H1 (cell line): Measurements from ENCODE around the gene PREX1. TPM values are rescaled to one million over a fixed set of nuclear protein-coding genes. Genes with fewer than 3 reads are reported as not detected.

Experiments used
- CHD7 ChIP-seq: fragments of 300-600 bp; sonication (generic); IDR thresholded peaks from 2 replicates; pipeline ENCODE4 v1.7.1; 2012; ENCODE audit warnings: low read length, moderate library complexity, mild to moderate bottlenecking, inconsistent platforms; ENCODE audit not compliant: insufficient replicate concordance
- EGR1 ChIP-seq: IDR thresholded peaks from 2 replicates; pipeline ENCODE4 v1.6.1; 2011; ENCODE audit warnings: low read depth, low read length, borderline replicate concordance
- POLR2AphosphoS5 ChIP-seq: IDR thresholded peaks from 2 replicates; pipeline ENCODE4 v1.6.1; 2011; ENCODE audit warnings: low read depth, low read length
- SIN3A ChIP-seq, 2 experiments: IDR thresholded peaks in 1 of 2; conservative IDR thresholded peaks in 1 of 2; 2 replicates each; pipeline ENCODE4 v1.6.1; 2011 to 2012; ENCODE audit warnings: low read length in 2 of 2, improper control_type of control experiment in 1 of 2, low read depth in 1 of 2, mild to moderate bottlenecking in 1 of 2
- SP2 ChIP-seq: IDR thresholded peaks from 2 replicates; pipeline ENCODE4 v1.6.1; 2012; ENCODE audit warnings: mild to moderate bottlenecking, low read length, inconsistent platforms
- TAF7 ChIP-seq: optimal IDR thresholded peaks from 2 replicates; pipeline ENCODE3; 2011; ENCODE audit warnings: low read depth, mild to moderate bottlenecking, inconsistent platforms, low read length, moderate library complexity, borderline replicate concordance
- YY1 ChIP-seq: IDR thresholded peaks from 2 replicates; pipeline ENCODE4 v1.6.1; 2011; ENCODE audit warnings: low read depth, mild to moderate bottlenecking, low read length
- polyA plus RNA-seq, 7 experiments: library from polyadenylated mRNA; depleted of rRNA in 3 of 7; stranded (reverse) in 5 of 7; unstranded in 2 of 7; fragments of >200 nt in 5 of 7; fragments of 200-250 nt in 2 of 7; gene quantifications; 1 replicate in 5 of 7; 2 replicates in 1 of 7; 4 replicates in 1 of 7; pipeline versions ENCODE4 v1.2.1 to v1.2.3, GENCODE V29; 2011 to 2013; ENCODE audit warnings: missing spikeins in 2 of 7, mixed read lengths in 2 of 7
- total RNA-seq: library from RNA; stranded (reverse); fragmentation: NEBNext Ultra II Directional; extraction: Animal tissue kit (Norgen Biotek cat#: 25700); gene quantifications from 2 replicates; pipeline ENCODE4 v1.2.1, GENCODE V29; 2021

The PREX1 gene
- total and polyA plus RNA-seq, 2 of the 8 experiments (the other 6 are each of a cell fraction or from before 2014, with no cell fraction given): 10.7 to 12.8 TPM

DNA sequence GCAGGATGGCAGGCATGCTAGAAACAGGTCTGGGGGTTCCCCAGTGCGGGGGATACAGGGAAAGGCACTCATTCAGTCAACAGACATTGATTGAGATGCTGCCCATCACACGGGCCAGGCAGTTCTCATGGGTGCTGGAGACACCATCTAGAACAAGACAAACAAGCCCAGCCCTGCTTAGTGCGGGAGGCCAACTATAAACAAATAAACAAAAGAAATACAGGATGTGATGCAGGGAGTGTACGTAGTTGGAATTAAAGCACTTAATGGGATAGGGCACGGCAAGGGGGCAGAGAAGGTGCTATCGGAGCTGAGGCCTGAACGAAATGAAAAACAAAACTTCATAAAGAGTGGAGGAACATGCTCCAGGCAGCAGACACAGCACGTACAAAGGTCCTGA is 169.3 kb downstream of the PREX1 start (continued):
- no peak for TF ChIP-seq CHD7
- no peak for TF ChIP-seq YY1
- TF ChIP-seq EGR1: no peak
- no peak for TF ChIP-seq POLR2AphosphoS5
- TF ChIP-seq TAF7: no peak
- TF ChIP-seq SP2: no peak
- no peak for TF ChIP-seq SIN3A (conservative IDR thresholded peaks at IDR 0.05 in 1 of 2, IDR thresholded peaks at IDR 0.05 in 1 of 2; ENCODE audit: low read depth in 1 of 2, low read length in 2 of 2)
- TF ChIP-seq, all 59 proteins: peak for 0
